ENCODE data around the gene CIBAR2.

DNA sequence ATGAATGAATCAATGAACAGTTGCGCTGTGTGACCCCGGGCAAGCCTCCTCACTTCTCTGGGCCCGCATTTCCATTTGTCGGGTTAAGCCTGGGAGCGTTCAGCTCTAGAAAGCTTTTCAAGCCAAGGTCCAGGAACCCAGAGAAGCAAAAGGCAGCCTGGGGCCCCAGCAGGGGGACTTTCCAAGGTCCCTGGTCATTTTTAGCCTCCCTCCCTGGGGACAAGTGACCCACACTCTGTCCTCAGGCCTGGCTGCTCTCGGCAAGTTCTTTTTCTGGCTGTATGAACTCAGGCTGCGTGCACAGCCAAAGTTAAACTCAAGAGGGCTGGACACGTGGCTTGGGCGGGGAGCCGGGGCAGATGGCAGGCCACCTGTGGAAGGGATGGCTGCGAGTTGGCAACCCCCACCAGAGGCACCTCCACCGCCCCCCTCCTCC lies 41.4 kb upstream of the CIBAR2 start:
- TF ChIP-seq EZH2 (IDR thresholded peaks at IDR 0.05; ENCODE audit: borderline replicate concordance) (no peak), EZH2phosphoT487 (IDR thresholded peaks at IDR 0.05; ENCODE audit: low read depth, severe bottlenecking, unreplicated experiment) (no peak)
- TF ChIP-seq, protein P1, sequence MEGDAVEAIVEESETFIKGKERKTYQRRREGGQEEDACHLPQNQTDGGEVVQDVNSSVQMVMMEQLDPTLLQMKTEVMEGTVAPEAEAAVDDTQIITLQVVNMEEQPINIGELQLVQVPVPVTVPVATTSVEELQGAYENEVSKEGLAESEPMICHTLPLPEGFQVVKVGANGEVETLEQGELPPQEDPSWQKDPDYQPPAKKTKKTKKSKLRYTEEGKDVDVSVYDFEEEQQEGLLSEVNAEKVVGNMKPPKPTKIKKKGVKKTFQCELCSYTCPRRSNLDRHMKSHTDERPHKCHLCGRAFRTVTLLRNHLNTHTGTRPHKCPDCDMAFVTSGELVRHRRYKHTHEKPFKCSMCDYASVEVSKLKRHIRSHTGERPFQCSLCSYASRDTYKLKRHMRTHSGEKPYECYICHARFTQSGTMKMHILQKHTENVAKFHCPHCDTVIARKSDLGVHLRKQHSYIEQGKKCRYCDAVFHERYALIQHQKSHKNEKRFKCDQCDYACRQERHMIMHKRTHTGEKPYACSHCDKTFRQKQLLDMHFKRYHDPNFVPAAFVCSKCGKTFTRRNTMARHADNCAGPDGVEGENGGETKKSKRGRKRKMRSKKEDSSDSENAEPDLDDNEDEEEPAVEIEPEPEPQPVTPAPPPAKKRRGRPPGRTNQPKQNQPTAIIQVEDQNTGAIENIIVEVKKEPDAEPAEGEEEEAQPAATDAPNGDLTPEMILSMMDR (IDR thresholded peaks at IDR 0.05; ENCODE audit: poor library complexity): no peak

Measured in hepatocyte (in vitro differentiated cells).